HepG2 (cell line): ENCODE measurements around the gene KAZN. TPM values are rescaled to one million over a fixed set of nuclear protein-coding genes. Genes with fewer than 3 reads are reported as not detected.

Experiments
- AGO2 ChIP-seq: fragments of 200-400 bp; formaldehyde crosslinking; optimal IDR thresholded peaks from 2 replicates; pipeline ENCODE3; 2017; ENCODE audit warnings: mild to moderate bottlenecking, low read depth, low read length, moderate library complexity
- ATM ChIP-seq: fragments of 450-650 bp; IDR thresholded peaks from 2 replicates; pipeline ENCODE4 v1.7.1; 2017; ENCODE audit warnings: mild to moderate bottlenecking, borderline replicate concordance
- CEBPB ChIP-seq: IDR thresholded peaks from 2 replicates; pipeline ENCODE4 v1.6.1; 2011; ENCODE audit warnings: low read depth, low read length, improper control_type of control experiment, borderline replicate concordance
- HIC2 ChIP-seq: sonication (generic); formaldehyde crosslinking; IDR thresholded peaks from 2 replicates; pipeline ENCODE4 v1.9.0; 2022; ENCODE audit warnings: low read depth, missing genetic modification reagents
- KDM6A ChIP-seq: IDR thresholded peaks from 2 replicates; pipeline ENCODE4 v1.6.1; 2016; ENCODE audit warnings: low read depth
- KMT2A ChIP-seq: sonication (generic); formaldehyde crosslinking; IDR thresholded peaks from 2 replicates; pipeline ENCODE4 v1.4.0; 2020; ENCODE audit warnings: missing genetic modification reagents
- MED8 ChIP-seq: sonication (generic); formaldehyde crosslinking; IDR thresholded peaks from 2 replicates; pipeline ENCODE4 v1.8.1; 2023; ENCODE audit warnings: mild to moderate bottlenecking, missing genetic modification reagents; ENCODE audit not compliant: insufficient replicate concordance
- MNT ChIP-seq: fragments of 450-650 bp; IDR thresholded peaks from 2 replicates; pipeline ENCODE4 v1.6.1; 2016
- RAD51 ChIP-seq: fragments of 450-650 bp; IDR thresholded peaks from 2 replicates; pipeline ENCODE4 v1.6.1; 2016; ENCODE audit warnings: borderline replicate concordance
- RELA ChIP-seq: sonication (generic); formaldehyde crosslinking; IDR thresholded peaks from 2 replicates; pipeline ENCODE4 v1.4.0; 2020; ENCODE audit warnings: missing genetic modification reagents
- SATB2 ChIP-seq: sonication (generic); formaldehyde crosslinking; IDR thresholded peaks from 2 replicates; pipeline ENCODE4 v1.5.0; 2020; ENCODE audit warnings: missing genetic modification reagents
- TFDP1 ChIP-seq: IDR thresholded peaks from 2 replicates; pipeline ENCODE4 v1.6.1; 2016; ENCODE audit warnings: missing compliant biosample characterization, missing genetic modification reagents, borderline replicate concordance
- USF2 ChIP-seq, 2 experiments: sonication (generic) in 1 of 2; formaldehyde crosslinking in 1 of 2; IDR thresholded peaks; 2 replicates each; pipeline versions ENCODE4 v1.5.1 to v1.6.1; 2011 to 2020; ENCODE audit warnings: borderline replicate concordance in 1 of 2, low read depth in 1 of 2, low read length in 1 of 2, mild to moderate bottlenecking in 1 of 2, missing genetic modification reagents in 1 of 2, moderate library complexity in 1 of 2
- YY1 ChIP-seq: IDR thresholded peaks from 2 replicates; pipeline ENCODE4 v1.6.1; 2011; ENCODE audit warnings: low read length, low read depth, moderate library complexity, mild to moderate bottlenecking; ENCODE audit not compliant: insufficient read depth, insufficient replicate concordance
- ZNF225 ChIP-seq: sonication (generic); formaldehyde crosslinking; IDR thresholded peaks from 2 replicates; pipeline ENCODE4 v1.4.0; 2020; ENCODE audit warnings: mild to moderate bottlenecking, missing genetic modification reagents
- ZNF251 ChIP-seq: sonication (generic); formaldehyde crosslinking; IDR thresholded peaks from 2 replicates; pipeline ENCODE4 v1.9.0; 2021; ENCODE audit warnings: mild to moderate bottlenecking, missing genetic modification reagents
- ZNF260 ChIP-seq: sonication (generic); formaldehyde crosslinking; IDR thresholded peaks from 2 replicates; pipeline ENCODE4 v1.4.0; 2020; ENCODE audit warnings: missing genetic modification reagents, low read depth, mild to moderate bottlenecking, borderline replicate concordance
- ZNF343 ChIP-seq: sonication (generic); formaldehyde crosslinking; IDR thresholded peaks from 2 replicates; pipeline ENCODE4 v1.4.0; 2020; ENCODE audit warnings: mild to moderate bottlenecking, missing genetic modification reagents
- ZNF552 ChIP-seq: sonication (generic); formaldehyde crosslinking; IDR thresholded peaks from 2 replicates; pipeline ENCODE4 v1.9.0; 2022; ENCODE audit warnings: missing genetic modification reagents, mild to moderate bottlenecking, borderline replicate concordance
- ZNF816 ChIP-seq: sonication (generic); formaldehyde crosslinking; IDR thresholded peaks from 2 replicates; pipeline ENCODE4 v1.8.0; 2022; ENCODE audit warnings: missing genetic modification reagents, mild to moderate bottlenecking, borderline replicate concordance
- ZSCAN12 ChIP-seq: sonication (generic); formaldehyde crosslinking; IDR thresholded peaks from 2 replicates; pipeline ENCODE4 v1.9.0; 2021; ENCODE audit warnings: mild to moderate bottlenecking, missing genetic modification reagents
- polyA plus RNA-seq, 8 experiments: library from polyadenylated mRNA; depleted of rRNA in 3 of 8; stranded (reverse) in 7 of 8; unstranded in 1 of 8; fragments of >200 nt; fragmentation: Illumina TruSeq in 4 of 8; extraction: Trizol in 4 of 8; gene quantifications; 2 replicates each; pipeline versions ENCODE4 v1.2.1 to v1.2.3, GENCODE V29; 2011 to 2016; ENCODE audit warnings: low read depth in 4 of 8, missing spikeins in 1 of 8, mixed read lengths in 1 of 8; ENCODE audit not compliant: insufficient read depth in 1 of 8
- total RNA-seq, 5 experiments: library from RNA; depleted of rRNA; stranded (reverse); fragments of >200 nt; fragmentation: Illumina TruSeq; extraction: Trizol; gene quantifications; 2 replicates each; pipeline ENCODE4 v1.2.3, GENCODE V29; 2016; ENCODE audit warnings: low read depth in 1 of 5
- TF ChIP-seq, protein P1 (sequence below): sonication (generic); formaldehyde crosslinking; IDR thresholded peaks from 2 replicates; pipeline ENCODE4 v1.5.0; 2020; ENCODE audit warnings: missing genetic modification reagents

Gene KAZN
- total and polyA plus RNA-seq, 2 of the 13 experiments (the other 11 are each of a cell fraction or from before 2014, with no cell fraction given) = 10.4 to 13.5 TPM

GRCh38 chr1:14952626-14953314 is 354.3 kb downstream of the KAZN start (continued):
- TF ChIP-seq RELA = no peak; the same call in 1 of the 2 replicates
- TF ChIP-seq, protein P1, sequence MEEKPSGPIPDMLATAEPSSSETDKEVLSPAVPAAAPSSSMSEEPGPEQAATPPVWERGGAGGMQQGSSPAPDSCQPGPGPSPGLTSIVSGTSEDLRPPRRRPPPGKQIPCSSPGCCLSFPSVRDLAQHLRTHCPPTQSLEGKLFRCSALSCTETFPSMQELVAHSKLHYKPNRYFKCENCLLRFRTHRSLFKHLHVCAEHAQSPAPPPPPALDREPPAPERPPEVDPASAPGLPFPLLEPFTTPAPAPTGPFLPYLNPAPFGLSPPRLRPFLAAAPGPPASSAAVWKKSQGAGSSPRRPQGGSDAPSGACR (CRISPR knock-in tag) = 0 out of 2 replicates have a peak, but pooled peaks have one; percentile 24
- no peak for TF ChIP-seq RAD51
- 0 out of 2 replicates have a peak, but pooled peaks have one; percentile 55 for TF ChIP-seq ZNF251 (CRISPR knock-in tag)
- no peak for TF ChIP-seq ATM
- TF ChIP-seq KDM6A (CRISPR knock-in tag) = peak; percentile 60
- no peak for TF ChIP-seq ZNF225 (CRISPR knock-in tag)
- TF ChIP-seq MED8 (CRISPR knock-in tag) = peak; percentile 99
- peak; percentile 47 for TF ChIP-seq YY1
- TF ChIP-seq ZNF552 (CRISPR knock-in tag) = no peak; the same call in 1 of the 2 replicates
- no peak for TF ChIP-seq MNT
- TF ChIP-seq CEBPB = no peak
- TF ChIP-seq ZNF816 (CRISPR knock-in tag) = no peak; the same call in 1 of the 2 replicates
- TF ChIP-seq ZSCAN12 (CRISPR knock-in tag) = no peak
- peak; percentile 89 for TF ChIP-seq SATB2 (CRISPR knock-in tag)
- TF ChIP-seq USF2 (IDR thresholded peaks at IDR 0.05; ENCODE audit: low read depth, low read length) = no peak
- no peak for TF ChIP-seq USF2 (CRISPR knock-in tag; IDR thresholded peaks at IDR 0.05; ENCODE audit: borderline replicate concordance)
- TF ChIP-seq ZNF343 (CRISPR knock-in tag) = peak; percentile 46; the same call in 1 of the 2 replicates
- peak; percentile 73 for TF ChIP-seq AGO2
- no peak for TF ChIP-seq ZNF260 (CRISPR knock-in tag)
- TF ChIP-seq TFDP1 (CRISPR knock-in tag) = peak; percentile 73; the same call in 1 of the 2 replicates
- peak; percentile 97 for TF ChIP-seq HIC2 (CRISPR knock-in tag)
- TF ChIP-seq KMT2A (CRISPR knock-in tag) = peak; percentile 59; the same call in 1 of the 2 replicates
